Left kidney (tissue), 8 donors: Measurements from ENCODE around the gene CPEB3. TPM values are rescaled to one million over a fixed set of nuclear protein-coding genes. Genes with fewer than 3 reads are reported as not detected.
"Not testable (repeated sequence)": the region's sequence is repeated elsewhere in the genome, so short reads cannot be mapped to it uniquely, and the experiment has no call there.

Experiments used
- DNase-seq: peaks from one replicate; pipeline ENCODE4 v3.0.0-alpha.2; 2013
- long read RNA-seq, 8 donors: transcript quantifications; one replicate each; lab custom pipeline, GENCODE V29; 2026
- polyA plus RNA-seq: library from polyadenylated mRNA; unstranded; fragments of 120-200 nt; gene quantifications from one replicate; pipeline ENCODE4 v1.2.1, GENCODE V29; 2013; ENCODE audit not compliant: insufficient read length

The CPEB3 gene
- 3.3 TPM for polyA plus RNA-seq
- long read RNA-seq, donor 1 = 0 reads
- long read RNA-seq, donor 2 = 0 reads
- long read RNA-seq, donor 3, partial matches to known transcripts = 6 of 6 reads
- long read RNA-seq, donor 3, other reads (novel, unspliced or antisense) = 0 of 6 reads
- long read RNA-seq, donor 4 = 0 reads
- long read RNA-seq, donor 5 = 0 reads
- long read RNA-seq, donor 6 = 0 reads
- long read RNA-seq, donor 7 = 0 reads
- long read RNA-seq, donor 8, partial matches to known transcripts = 10 of 10 reads
- long read RNA-seq, donor 8, other reads (novel, unspliced or antisense) = 0 of 10 reads

DNA sequence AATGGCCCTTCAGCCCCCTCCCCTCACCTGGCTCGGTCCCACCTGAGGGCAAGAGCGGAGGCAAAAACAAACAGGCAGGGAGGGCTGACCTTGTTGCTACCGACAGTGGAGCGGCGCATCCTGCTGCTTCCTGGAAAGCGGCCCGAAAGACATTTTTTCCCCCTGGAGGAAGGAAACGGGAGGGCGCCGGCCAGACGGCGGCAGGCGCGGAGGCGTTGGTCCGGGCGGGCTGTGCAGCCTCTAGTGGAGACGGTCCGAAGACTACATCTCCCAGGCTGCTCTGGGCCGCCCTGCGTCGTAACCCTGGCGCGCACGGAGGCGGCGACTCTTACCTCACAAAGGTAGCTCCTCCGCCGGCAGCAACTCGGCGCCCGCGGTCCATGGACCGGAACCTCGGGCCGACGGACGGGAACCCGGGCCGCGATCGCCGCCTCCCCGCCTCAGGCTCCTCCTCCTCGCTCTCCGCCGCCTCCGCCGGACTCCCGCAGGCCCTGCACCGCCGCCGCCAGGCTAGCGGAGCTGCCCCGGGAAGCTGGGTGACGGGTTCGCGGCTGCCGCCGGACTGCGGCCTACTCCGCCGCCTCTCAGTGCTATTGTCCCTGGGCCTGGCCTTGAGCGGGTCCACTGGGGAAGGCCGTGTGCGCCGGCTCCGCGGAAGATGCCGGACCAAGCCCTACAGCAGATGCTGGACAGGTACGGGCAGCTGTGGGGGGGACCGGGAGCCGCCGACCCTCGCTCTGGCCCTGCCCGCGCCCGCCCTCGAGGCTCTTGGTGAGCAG is at the start of gene CPEB3, which contains the start of gene MARCHF5:
Gene CPEB3, minus strand, starts transcription at position 242 of the 779 bp plus-strand sequence. CDS start 50,728 bp downstream, outside the sequence.
Gene MARCHF5, plus strand, starts transcription at position 331 of the 779 bp plus-strand sequence. Its CDS starts 328 bp downstream, at position 659.
- DNase-seq = peak; percentile 93

DNA sequence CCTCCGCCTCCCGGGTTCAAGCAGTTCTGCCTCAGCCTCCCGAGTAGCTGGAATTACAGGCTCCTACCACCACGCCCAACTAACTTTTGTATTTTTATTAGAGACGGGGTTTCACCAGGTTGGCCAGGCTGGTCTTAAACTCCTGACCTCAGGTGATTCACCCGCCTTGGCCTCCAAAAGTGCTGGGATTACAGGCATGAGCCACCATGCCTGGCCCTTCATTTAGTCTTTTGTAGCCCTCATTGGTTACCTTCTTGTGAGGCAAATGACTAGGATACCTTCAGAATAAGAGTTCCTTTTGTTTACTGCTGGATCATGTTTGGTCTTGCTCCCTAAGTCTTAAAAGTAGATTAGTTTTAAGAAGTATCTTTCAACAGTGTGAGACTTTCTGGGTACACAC is 39.0 kb upstream of the CPEB3 start:
- DNase-seq = not testable (repeated sequence)

DNA sequence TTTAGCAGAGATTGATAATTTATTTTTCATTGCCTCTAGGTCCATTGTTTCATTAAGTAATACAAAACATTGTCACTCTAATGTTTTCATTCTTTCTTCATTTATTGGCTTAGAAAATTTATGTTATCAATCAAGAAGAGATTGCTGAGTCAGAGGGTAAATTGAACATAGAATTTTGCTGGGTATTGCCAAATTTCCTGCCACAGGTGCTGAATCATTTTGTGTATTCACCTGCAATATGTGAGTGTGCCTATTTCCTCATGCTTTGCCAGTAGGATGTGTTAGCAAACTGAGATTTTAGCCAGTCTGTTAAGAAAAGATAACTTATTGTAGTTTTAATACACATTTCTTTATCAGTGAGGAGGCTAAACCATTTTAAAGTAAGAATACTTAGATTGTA is 38.1 kb upstream of the CPEB3 start:
- no peak for DNase-seq

DNA sequence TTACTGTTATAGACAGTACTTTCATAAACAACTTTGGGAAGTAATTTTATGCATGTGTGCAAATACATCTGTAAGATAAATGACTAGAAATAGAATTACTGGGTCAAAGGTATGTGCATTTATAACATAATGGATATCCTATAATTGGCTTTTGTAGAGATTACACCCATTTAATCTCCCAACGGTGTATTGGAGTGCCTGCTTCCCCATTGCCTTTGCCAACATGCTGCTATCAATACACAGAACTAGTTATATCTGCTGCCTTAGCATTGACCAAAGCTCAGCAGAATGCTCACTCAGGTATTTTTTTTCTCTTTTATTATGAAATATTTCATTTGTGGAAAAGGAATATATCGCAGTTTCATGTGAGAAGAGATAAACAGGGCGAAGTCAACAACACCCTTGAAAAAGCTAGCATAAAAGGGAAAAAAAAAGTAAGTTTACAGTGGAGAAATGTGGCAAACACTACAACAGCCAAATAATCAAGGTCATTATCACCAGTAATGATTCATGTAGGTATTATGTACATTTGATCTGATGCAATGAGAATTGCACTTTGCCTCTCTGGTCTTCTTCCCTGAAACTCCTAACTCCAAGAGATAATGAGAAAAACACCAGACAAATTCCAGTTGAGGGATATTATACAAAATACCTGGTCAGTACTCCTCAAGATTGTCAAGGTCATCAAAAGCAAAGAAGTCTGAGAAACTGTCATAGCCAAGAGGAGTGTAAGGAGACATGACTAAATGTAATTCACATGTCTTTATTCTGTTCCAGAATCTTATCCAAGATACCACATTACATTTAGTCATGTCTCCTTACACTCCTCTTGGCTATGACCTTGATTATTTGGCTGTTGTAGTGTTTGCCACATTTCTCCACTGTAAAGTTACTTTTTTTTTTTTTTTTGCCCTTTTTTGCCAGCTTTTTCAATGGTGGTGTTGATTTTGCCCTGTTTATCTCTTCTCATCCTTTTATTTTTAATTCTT is 36.9 kb upstream of the CPEB3 start:
- no peak for DNase-seq

DNA sequence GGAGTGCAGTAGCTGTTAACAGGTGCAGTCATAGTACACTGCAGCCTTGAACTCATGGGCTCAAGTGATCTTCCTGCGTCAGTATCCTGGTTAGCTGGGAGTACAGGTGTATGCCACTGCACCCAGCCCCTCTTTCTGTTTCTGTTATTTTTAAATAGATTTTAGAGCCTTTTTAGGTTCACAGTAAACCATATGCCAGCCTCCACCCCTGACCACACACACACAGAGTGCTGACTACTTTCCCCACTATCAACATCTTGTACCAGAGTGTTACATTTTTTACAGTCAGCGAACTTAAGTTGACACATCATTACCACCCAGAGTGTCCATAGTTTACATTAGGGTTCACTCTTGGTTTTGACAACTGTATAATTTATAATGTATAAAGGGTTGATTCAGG is 32.2 kb upstream of the CPEB3 start:
- DNase-seq = no peak

DNA sequence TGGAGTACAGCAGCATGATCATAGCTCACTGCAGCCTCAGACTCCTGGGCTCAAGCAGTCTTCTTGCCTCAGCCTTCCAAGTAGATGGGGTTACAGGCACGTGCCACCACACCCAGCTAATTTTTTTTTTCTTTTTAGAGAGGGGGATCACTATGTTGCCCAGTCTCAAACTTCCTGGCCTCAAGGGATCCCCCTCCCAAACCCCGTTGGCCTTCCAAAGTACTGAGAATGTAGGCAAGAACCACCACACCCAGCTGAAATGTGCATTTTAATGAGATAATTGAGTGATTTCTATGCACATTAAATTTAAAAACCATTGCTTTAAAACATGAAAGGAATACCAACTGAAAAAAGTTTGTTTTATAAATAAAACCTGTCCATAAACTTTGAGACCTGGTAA is 25.7 kb upstream of the CPEB3 start:
- DNase-seq = no peak

DNA sequence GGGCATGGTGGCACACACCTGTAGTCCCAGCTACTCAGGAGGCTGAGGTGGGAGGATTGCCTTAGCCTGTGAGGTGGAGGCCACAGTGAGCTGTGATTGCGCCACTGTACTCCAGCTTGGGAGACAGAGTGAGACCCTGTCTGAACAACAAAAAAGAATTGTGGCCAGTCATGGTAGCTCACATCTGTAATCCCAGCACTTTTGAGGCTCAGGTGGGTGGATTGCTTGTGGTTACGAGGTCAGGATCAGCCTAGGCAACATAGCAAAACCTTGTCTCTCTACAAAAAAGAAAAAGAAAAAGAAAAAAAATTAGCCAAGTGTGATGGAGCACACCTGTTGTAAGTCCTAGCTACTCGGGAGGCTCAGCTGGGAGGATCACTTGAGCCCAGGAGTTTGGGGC is 22.9 kb upstream of the CPEB3 start:
- DNase-seq = no peak

DNA sequence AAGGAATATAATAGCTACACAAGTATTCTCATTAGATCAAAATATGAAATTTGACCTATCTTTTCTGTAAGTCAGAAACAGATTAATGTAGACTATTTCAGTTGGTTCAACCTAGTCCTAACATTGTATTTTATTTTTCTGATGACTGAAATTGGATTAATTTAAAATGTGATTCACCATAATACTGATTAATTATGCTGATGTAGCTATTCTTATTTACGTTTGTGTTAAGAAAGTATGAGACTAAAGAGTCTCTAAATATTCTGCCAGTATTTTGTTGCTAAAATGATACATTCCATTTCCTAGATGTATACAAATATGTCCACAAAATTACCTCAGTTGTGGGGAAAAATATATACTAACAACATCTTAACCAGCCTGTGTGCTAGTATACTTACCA is 18.4 kb upstream of the CPEB3 start:
- no peak for DNase-seq

DNA sequence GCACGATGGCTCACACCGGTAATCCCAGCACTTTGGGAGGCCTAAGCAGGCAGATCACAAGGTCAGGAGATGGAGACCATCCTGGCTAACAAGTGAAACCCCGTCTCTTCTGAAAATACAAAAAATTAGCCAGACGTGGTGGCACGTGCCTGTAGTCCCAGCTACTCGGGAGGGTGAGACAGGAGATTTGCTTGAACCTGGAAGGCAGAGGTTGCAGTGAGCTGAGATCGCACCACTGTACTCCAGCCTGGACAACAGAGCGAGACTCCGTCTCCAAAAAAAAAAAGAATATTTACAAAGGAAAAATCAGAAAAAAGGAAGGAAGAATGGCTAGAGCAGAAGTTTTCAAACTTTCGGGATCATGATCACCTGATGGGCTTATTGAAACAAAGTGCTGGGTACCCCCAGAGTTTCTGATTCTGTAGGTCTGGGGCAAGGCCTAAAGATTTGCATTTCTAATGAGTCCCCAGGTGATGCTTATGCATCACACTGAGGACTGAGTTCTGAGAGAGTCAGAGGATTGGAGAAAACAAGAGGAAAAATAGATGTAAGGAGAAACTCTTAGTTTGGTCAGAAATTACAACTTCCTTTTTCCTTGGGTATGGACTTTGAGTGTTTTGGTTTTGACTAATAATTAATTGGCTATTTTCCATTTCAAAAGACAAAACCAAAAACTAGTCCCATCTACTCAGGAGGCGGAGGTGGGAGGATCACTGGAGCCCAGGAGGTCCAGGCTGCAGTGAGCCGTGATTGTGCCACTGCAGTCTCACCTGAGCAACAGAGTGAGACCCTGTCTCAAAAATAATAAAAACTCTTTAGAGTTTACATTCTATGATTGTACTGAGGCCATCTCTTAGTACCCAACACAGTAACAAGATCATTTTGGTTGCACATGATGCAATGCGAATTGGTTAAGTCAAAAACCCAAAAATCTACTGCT is 14.5 kb upstream of the CPEB3 start:
- no peak for DNase-seq

DNA sequence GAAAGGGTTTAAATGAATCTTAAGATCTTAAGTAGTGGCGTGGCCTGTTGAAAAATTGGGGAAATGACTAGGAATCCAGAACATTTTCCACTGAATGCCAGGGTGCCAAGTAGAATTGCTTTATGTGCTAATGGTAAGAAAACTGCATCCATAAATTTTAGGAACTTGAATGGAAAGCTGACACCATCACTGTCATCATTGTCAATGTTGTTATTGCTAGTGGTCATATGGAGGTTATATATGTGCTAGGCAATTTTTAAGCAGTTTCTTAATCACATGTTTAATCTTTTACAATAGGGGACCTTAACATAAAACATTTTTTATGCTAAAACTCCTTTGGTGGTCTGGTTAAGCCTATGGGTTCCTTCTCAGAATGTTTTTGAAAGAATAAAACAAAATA is 13.2 kb upstream of the CPEB3 start:
- DNase-seq = no peak

DNA sequence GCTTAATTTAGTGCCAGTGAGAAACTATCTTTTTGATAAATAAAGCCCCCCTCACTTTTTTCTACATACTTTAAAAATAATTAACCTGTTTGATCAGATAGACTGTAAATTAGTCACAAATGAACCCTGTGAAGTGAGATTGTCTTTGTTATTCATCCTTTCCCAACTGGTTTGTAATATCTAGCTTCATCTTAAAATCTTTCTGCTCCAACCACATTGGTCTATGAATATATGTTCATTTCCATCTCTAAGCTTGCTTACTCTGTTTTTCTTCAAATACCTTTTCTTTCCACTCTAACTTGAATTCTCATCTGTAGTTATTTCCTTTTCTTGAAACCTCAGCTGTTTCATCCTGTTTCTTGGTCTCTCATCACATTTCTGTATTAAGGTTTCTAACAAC is 12.2 kb upstream of the CPEB3 start:
- no peak for DNase-seq

DNA sequence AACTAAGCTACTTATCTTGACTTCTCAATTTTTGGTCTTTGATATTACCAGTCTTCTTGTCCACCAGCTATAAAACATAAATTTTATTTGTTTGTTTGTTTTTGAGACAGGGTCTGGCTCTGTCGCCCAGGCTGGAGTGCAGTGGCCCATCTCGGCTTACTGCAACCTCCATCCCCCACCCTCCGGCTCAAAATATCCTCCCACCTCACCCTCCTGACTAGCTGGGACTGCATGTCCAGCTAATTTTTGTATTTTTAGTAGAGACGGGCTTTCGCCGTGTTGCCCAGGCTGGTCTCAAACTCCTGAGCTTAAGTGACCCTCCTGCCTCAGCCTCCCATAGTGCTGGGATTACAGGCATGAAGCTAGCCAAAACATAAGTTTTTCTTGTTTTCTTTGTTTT is 7.6 kb upstream of the CPEB3 start:
- no peak for DNase-seq

DNA sequence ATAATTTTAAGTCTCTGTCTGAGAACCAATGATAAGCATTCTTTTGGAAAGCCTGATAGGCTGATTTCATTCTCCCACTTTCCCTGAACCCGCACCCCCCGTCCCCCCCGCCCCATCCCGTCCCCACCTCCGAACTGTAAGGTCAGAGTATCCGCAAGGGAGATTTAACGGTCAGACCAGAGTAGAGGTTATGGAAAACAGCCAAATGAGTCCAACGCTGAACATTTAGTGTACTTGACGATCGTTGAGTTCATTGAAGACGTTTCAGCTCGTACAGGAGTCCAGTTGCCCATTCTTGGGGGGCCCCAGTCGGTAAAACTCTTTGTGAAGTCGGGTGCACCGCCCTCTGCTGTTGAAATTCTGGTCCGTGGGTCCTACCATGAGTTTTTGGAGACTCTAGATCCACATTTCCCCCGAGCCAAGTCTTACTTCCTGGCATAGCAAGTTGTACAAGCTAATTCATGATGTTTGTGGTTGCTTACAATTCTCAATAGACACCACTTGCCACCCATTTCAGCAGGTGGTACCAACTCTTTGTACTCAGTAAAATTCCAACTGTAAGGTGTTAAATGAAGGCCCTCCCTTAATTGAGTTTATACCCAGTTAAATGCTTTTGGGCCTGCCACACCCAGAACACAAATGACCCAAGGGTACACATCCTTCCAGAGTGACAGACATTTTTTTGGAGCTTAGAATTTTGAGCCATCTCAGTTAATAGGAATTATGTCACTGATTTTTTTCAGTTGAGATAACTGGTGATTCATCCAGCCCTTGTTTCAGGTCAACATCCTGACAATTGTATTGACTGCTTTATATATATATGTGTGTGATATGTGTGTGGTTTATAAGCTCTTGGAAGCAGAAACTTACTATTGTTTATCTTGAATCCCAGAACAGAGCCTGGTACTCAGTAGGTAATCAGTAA is 1.3 kb upstream of the CPEB3 start:
- peak; percentile 51 for DNase-seq

DNA sequence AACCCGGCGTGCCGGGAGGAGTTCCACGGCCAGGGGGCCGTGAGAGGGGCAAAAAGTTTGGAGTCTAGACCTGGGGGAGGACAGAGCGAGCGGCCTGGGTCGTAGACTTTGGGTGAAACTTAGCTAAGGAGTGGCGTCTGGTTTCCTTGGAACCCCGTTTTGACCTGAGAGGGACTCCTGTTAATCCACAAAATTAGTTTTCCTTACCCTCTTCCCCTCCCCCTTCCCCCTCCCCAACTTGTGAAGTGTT is 663 bp upstream of the CPEB3 start:
- DNase-seq = no peak

DNA sequence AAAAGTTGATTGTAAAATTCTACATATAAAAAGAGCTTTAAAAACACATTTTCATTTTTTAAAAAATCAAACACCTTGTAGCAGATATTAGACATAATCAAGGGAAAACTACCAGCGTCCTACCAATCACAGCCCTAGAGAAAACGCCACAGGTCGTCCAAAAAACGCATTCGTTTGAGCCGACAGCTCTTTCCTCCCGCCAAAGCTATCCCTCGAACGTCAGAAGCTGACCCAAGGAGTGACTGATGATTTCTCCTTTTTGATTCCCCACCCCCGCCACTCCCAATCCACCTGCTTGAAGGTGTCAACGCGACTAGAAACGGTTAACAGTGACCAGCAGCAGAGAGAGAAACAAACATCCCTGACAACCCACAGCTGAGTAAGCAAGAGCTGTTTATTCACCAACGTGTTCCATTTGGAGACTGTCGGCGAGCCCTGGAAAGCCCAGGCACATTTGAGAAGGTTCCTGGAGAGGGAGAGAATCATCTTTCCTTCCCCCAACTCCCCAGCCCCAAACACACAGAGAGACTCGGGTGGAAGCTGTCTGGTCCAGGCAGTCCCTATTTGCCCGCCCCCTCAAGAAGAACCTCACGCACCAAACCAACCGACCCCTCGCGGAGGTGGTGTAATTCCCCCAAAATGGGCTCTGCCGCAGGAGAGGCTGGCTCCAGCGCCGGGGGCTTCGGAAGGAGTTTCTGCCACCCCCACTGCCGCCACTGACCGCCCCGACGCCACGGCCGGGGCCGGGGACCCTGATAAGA is 622 bp downstream of the CPEB3 start:
- DNase-seq = peak; percentile 46

DNA sequence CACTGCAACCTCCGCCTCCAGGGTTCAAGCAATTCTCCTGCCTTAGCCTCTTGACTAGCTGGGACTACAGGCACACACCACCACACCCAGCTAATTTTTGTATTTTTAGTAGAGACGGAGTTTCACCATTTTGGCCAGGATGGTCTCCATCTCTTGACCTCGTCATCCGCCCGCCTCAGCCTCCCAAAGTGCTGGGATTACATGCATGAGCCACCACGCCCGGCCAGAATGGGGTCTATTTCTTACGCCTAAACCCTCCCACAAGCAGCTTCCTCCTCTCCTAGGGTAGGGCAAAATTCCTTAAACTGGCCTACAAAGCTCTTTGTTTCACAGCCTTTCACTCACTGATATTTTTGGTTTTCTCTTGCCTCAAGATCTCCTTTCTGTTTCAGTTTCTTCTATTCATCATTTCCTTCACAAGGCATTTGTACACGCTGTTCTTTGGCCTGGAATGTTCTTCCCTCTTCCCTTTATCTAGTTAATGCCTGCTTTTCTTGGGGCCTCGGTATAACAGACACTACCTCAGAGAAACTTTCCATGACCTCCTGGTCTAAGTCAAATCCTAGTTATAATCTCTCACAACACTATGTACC is 6.7 kb downstream of the CPEB3 start:
- no peak for DNase-seq

DNA sequence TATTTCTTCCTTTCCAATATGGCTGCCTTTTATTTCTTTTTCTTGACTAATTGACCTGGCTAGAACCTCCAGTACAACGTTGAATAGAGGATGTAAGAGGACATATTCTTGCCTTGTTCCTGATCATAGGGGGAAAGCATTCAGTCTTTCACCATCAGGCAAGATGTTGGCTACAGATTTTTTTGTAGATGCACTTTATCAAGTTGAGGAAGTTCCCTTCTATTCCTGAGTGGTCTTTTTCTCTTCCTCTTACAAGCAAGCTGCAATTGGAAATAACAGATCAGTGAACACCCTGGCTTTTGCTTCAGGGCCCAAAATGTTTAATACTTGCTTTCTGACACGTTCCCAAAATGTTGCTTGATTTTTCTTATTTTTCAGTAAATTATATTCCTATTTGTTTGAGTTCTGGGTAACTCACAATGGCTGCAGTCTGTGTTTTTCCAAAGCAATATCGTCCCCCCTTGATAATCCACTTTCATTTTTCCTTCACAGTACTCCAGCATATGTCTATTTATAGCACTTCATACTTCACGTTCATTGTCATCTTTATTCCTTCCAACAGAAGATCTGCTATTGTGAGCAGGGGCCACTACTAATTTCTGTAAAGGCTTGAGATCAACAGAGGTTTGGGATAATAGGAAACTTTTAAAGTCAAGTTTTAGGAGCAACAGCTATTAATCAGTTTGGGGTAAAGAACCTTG is 11.7 kb downstream of the CPEB3 start:
- no peak for DNase-seq

DNA sequence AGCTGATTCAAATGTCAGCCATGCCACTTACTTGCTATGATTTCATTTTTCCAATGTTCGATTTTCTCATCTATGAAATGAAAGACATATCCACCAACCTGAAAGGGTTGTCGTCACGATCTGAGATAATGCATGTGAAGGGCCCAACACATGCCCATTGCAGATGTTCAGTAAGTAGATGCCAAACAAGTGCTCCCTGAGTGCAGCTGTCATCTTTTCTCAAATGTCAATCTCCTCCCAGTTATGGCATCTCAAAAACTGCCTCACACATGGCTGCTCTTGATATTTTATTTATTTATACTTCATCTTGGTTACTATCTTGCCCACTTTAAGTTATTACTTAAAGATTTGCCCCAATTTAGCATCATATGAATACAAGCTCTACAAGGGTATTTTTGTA is 16.8 kb downstream of the CPEB3 start:
- no peak for DNase-seq
